Nucleus accumbens (tissue), 56 donors: ENCODE measurements around the gene CELF2.

ENCODE experiments used
- DNase-seq, 56 donors: peaks; one replicate each; lab custom pipeline; 2025; lab: John Stamatoyannopoulos, UW

Gene CELF2

DNA sequence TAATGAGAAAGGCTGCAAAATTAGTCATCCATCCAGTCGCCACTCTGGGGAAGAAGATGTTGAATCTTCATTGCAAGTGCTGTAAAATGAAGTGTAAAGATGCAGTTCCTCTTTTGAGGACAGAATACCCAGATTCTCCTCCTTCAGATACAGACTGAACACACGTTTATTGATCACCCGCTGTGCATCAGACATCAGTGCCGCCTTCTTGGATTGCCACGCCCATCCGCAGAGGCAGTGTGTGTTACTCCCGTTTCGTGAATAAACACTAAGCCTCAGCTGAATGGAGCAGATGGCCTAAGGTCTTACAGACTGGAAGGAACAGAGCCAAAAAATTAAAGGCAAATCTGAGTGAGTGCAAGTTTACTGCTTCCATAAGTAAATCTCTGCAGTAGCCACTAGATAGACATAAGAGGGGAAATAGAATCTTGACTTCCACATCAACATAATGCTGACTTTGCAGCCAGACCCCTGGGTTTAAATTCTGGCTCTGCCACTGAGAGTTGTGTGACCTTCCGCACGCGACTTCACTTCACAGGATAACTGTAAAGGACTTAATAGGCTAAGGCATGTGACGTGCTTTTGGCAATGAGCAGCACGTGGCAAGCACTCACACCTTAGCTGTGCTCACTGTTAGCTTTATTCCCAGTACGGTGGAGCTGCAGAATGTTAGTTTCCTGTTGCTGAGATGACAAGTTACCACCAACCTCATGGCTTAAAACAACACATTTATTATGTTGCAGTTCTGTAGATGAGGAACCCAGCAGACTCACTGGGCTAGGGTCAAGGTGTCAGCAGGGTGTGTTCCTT, 285.9 kb downstream of the CELF2 start:
- no peak for DNase-seq

DNA sequence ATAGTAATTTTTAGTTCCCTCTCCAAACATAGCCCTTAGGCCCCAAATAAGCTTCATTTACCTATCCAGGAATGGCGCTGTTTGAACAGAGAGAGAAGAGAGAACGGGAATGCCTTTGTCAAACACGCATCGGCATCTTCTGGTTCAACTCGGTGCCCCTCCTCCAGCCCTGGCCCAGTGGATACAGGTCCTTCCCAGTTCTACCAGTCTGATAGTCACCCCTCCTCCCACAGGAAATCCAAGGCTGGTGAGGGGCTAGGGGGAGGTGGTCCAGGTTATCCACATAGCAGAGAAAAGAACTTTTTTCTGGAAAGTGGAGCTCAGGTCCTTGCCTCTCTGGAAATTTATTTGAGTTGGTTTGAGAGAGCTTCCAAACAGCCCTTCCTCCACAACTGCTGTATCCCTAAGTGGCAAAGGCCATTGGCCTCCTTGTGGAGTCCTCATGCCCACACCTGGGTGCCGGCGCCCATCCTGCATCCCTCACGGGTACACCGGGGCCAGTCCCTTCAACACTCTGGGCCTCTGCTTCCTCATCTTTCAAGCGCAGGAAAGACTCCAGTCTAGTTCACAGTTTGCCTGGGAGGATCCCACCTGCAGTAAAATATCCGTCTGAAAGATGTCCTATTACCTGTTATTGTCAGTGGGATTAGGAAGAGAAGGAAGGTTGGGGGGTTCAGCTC, 287.4 kb downstream of the CELF2 start:
- DNase-seq = no peak

DNA sequence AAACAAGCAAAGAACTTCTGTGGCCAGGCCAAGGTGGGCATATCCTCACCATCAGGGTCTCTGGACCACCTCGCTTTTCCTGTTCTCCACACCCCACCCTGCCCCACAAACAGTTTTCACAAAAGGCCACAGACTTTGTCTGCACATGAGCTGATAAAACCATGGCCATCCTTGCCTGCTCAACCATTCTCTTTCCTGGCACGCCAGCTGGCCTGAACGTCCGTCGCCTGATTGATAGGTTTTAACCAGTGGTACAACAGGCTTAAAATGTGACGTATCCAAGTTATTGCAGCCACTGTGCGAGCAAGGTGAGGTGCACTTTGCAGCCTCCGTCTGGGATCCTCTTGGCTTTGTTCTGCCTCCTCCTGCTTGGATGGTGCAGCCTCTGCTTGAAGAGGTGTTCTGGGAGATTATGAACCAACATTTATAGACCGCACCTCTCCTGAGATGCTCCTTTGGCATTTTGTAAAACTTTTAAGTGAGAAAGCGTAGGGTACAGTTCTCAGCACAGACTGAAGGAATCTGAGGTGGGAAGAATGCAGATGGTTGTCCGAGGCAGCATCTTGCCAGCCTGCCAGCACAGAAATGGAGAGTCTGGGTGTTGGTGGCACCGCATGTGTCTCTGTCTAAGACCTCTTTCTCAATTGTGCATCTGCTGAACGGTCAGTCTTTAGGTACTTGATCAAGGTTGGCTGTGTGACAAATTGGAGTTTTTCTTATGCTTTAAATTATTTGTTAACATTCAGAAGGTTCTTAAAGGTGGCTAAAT, 288.3 kb downstream of the CELF2 start:
- no peak for DNase-seq

DNA sequence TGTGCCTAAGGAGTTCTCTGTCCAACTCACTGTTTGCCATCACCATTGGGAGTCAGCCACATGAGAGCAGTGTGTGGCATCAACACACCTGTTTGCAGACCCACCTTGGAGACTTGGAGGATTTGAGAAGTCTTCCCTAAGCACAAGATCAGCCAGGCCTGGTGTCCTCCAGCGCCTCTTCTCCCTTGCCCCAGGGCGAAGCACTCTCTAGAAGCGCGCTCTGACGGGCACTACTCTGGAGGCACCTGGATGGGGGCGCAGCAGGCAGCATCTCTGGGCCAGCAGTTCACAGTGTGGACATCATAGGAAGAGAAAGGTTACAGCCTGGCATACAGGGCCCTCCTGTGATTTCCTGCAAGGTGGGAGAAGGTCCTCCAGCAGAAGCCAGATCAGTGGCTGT, 289.3 kb downstream of the CELF2 start:
- DNase-seq = no peak

DNA sequence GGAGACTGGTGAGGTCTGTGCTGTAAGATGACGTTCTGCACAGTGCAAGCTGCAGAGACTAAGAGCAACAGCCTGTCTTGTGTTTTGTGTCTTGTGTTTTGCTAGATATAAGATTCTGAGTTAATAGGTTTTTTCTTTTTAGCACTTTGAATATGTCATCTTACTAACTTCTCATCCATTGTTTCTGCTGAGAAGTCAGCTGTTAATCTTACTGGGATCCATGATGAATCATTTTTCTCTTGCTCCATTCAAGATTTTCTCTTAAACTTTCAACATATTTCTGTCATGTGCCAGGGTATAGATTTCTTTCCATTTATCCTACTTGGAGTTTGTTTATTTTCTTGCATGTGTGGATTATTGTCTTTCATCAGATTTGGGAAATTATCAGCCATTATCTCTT, 290.3 kb downstream of the CELF2 start:
- DNase-seq = no peak

DNA sequence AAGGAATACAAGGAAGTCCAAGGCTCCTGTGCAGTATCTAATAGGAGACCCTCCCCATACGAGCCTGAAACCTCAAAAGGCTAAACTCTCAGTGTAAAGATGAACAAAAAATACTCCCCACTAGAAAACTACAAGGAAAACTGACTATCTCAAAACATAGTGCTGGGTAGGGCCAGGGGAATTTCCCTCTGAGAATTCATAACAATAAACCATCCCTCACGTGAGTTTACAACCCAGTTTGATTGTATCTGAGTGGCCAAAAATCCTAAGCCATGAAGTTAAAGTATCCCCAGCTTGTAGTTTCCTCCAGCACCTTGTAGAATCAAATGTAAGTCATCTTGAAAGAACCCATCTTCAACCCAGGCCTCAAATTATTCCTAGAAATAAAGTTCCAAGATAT, 293.4 kb downstream of the CELF2 start:
- DNase-seq = no peak

DNA sequence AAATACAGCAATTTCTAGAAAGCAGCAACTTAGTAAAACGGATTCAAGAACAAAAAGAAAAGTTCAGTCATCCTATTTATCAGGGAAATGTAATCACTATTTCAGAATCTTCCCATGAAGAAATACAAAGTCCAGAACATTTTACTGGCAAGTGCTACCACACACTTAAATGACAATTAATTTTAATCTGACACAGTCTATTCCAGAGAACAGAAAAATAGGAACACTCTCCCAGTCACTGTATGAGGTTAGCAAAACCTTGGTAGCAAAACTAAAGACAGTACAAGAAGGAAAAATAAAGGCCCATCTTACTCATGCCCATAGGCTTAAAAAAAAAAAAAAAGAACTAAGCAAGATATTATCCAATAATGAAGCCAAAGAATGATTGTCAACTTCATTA, 295.8 kb downstream of the CELF2 start:
- DNase-seq = no peak

DNA sequence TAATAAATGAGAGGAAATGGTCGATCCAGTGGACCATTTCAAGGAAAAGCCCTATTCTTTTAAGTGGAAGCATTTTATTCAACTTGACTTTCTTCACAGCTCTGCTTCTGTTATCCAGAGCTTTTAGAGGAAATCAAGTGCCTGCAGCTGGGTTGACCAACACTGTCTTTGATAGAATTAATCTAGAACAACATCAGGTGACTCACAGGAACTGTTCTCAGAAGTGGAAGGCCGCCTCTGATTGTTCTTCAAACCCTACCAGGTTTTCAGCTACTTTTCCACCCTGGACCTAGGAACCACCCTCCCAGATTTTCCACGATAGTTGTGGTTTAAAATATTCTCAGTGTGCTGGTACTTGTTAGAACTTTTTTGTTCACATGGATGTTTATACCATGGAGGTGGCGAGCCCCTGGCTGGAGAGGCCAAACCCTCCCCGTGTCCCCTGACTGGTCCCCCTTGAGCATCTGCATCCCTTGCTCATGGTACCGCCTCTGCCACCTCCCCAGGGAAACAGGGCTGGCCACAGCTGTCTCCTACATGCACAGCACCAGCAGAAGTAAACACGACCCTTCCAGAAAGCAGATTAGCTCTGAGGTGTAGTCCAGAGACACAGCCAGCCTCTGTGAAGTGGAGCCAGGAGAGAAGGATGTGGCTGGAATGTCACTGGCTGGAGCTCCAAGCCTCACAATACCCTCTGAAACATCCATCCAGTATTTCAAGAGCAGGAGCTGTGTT, 300.4 kb downstream of the CELF2 start:
- DNase-seq = no peak

DNA sequence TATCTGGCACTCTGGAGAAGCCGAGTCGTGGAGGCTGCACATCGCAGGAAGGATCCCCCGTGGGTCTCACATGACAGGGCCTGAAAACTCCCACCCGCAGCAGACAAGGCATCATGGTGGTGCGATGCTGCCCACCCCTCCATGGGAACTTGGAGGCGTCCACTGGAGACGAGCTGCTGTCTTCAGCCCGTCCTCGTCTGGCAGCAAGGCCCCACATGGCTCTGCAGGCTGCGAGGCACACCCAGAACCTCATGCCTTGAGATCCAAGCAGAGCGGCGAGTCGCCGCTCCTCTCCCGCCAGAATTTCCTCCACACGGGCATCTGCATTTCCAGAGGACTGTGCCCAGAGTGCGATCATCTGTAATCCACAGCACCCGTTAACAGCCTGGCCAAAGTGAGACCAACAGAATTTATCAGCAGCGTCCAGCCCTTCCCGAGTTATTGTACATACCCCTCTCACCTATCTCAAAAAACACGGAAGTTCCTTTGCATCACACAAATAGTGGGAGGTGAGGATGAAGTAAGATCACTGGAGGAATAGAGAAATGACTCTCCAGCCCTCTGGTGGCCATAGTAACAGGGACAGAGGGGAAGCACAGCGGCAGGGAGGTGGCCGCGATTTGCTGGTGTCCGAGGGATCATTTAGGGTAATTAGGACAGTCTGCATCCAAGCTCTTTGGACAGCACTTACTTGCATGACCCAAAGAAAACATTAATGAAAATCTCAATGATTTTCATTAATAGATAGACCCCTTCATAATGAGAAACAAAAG, 301.3 kb downstream of the CELF2 start:
- no peak for DNase-seq

DNA sequence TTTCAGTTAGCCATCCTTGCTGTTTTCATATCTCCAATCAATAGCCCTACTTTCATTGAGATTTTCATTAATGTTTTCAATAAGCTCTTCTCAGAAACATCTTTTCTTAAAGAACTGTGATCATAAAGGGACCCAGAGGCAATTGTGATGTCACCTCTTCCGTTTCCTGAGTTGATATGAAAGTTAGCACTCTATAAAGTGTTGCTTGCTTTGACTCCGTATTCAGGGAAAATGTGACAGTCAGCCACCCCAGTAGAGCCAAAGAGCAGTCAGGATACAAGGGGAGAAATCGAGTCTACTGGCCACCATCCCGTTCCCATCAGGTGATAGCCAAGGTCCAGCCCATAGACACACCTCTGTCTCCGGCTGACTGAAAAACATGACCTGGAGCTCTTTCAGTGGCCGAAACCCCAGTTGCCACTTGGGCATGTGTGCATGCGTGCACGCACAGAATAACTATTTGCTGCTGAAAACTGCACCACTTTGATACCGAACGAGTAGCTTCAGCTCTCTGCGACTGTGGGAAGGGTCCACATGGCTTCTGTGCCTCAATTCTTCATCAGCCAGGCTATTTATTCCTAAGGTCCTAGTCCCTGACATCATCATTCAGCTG, 302.4 kb downstream of the CELF2 start:
- no peak for DNase-seq

DNA sequence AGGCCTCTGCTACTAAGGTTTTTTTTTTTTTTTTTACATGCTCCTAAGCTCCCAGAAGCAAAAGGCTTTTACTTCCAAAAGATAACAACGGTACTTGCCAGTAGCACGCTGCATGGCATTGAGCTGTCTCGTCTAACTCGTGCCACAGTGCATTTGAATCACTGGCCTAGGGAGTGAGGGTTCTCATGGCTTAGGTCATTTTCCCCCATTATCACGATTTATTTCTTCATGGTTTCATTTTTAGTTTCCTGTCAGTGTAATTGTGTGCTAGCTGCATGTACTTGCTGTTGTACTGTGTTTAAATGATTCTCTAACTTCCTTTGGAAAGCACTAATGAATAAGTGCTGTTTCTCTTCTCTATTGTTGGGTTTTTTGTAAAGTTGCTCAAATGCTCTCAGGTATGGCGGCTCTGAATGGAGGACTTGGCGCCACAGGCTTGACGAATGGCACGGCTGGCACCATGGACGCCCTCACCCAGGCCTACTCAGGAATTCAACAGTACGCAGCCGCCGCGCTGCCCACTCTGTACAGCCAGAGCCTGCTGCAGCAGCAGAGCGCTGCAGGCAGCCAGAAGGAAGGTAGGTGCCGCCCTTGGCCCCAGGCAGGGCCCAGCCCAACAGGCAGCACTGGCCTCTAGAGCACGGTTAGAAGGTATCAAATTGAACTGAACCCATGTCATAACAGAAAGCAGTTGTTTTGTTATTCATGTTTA, 303.3 kb downstream of the CELF2 start:
- no peak for DNase-seq

DNA sequence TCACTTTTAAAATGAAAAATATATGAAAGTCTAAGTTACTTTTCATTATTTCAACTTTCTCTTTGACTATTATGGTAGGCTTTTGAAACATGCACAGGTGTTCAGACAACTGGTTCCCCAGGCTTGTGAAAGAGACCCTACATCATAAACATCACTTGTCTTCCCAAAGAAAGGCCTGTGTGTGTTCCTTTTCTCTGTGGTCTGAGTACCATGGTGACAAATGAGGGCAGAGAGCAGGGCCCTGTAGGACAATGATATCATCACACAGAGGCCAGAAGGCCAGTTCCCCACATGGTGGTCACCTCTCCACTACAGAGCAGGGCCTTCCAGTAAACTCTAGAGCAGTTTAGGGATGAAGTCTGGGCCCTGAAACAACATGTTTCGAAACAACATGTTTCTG, 305.0 kb downstream of the CELF2 start:
- DNase-seq = no peak

DNA sequence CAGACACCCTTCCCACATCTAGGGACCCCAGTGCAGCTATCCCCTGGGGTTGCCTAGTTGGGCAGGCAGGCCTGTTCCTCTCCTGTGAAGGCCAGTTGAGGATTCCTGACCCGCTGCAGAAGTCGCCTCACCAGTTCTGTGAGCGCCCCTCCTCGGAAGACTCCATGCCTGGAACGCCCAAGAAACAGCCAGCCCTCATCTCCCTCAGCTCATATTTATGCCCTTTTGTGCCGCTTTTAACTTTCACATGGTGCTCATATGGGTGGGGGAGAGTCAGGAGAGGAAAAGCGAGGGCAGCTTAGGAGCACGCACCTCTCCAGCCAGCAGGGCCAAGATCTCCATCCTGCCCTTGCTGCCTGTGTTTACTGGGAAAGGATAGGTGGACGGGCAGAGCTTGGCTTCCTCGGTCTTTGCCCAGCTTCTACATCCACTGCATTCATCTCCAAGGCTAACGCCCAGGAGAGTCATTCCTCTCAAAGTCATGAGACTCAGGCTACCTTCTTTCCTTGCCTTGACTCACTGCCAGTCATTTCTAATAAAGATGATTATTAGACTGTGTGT, 307.2 kb downstream of the CELF2 start:
- no peak for DNase-seq

DNA sequence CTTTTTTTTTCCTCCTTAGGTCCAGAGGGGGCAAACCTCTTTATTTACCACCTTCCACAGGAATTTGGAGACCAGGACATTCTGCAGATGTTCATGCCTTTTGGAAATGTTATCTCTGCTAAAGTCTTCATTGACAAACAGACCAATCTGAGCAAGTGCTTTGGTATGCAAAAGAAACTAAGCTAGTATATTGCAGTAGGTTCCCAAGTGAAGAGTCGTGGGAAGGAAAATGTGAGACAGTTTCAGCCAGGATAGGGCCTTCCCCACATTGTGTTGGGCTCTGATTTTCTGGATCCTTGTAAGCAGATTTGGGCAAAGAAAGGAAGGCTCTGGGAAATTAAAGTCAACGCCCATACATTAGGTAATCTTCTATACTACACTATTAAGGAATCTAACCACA, 308.1 kb downstream of the CELF2 start:
- no peak for DNase-seq

DNA sequence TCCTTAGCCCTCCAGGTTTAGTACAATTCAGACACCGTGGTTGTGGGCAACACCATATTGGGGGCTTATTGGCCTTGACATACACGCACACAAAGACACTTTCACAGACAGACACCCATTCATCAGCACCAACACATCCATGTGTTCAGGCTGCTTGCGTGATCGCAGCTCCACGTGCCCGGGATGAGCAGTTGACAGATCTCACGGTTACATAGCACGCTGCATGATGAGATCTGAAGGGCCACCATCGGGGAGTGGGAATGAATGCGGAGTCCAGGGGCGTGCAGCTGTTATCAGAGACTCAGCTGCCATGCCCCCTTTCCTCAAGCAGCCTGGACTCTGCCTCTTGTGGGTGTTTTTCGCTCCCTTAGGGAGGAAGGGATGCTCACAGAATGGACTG, 308.6 kb downstream of the CELF2 start:
- no peak for DNase-seq

DNA sequence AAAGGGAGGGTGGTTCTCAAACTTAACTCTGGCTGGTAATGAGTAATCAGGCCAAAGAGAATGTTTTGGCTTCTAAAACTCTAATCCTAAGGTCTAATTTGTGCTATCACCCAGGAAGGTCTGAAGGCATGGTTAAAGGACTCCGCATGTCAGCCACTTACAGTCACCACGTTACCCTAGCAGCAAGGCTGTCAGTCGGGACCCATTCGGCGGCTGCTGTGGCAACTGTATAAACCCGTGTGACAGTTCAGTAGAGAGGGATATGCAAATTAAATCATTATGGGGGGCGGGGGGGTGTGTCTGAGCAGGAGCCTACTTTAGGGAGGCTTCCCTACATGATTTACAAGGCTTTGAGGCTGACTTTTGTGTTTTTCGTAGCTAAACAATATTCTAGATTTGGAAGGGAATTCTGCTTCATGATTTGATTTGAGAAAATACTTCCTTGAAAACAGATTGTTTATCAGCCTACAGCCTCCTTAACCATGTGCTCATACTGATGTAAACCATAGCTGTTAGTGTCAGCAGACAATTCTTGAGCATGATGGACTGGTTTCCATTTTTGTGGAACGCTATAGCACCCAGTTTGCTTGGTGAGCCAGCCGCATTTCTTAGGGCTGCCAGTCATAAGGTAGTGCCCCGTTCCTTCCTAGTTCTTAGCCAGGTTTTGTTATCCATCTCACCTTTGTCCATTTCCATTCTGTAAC, 309.4 kb downstream of the CELF2 start:
- peak in 19 of 56 donors; percentile 6 to 77 (median 48) for DNase-seq

DNA sequence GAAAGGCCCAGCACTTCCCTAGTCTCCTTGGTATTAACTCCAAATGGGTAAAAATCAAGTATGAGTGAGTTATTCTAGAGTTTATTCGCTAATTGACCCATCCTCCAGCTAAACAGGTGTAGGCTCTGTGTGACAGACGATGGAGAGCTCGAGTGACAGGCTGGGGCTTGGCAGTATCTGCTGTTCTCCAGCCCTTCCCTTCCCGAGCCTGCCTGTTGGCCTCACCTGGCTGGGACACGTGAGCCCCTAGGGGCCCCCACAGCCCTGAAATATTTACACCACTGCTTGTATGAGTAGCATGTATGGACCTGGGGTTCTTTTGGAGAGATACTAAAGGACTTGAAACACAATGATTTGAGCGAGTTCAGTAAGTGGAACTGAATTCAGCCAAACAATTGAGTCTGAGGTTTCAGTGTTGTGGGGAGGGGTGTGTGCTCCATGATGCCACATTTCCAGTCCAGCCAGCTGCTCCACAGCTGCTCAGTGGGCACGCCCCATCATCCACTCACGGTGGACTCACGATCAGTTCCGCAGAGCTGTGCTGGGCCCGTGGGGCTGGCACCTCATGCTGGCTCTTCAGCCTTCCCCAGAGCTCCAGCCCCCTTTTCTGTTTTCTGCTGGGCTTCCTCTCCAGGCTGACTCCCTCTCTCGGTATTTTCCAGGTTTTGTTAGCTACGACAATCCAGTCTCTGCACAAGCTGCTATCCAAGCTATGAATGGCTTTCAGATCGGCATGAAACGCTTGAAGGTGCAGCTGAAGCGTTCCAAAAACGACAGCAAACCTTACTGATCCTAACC, 310.8 kb downstream of the CELF2 start:
- DNase-seq = no peak
